ENCODE data around the gene LAMB4.

LAMB4 gene

GRCh38 chr7:107993891-107994291 lies 136.3 kb downstream of the LAMB4 start:
- no peak for DNase-seq

GRCh38 chr7:107989618-107990373 lies 140.4 kb downstream of the LAMB4 start:
- DNase-seq: no peak

- DNase-seq: peak; percentile 49
Observed at GRCh38 chr7:107982918-107983389, 147.2 kb downstream of the LAMB4 start.

- DNase-seq: peak; percentile 49
Observed at GRCh38 chr7:107982042-107982840, 147.9 kb downstream of the LAMB4 start.

- DNase-seq: no peak
Observed at GRCh38 chr7:107981466-107981865, 148.7 kb downstream of the LAMB4 start.

GRCh38 chr7:107980671-107981190 lies 149.4 kb downstream of the LAMB4 start:
- no peak for DNase-seq

- no peak for DNase-seq
Observed at GRCh38 chr7:107980171-107980570, 150.0 kb downstream of the LAMB4 start.

- no peak for DNase-seq
Observed at GRCh38 chr7:107978815-107979408, 151.2 kb downstream of the LAMB4 start.

GRCh38 chr7:107977048-107977447 lies 153.1 kb downstream of the LAMB4 start:
- DNase-seq: no peak

GRCh38 chr7:107976620-107977019 lies 153.5 kb downstream of the LAMB4 start:
- no peak for DNase-seq

- DNase-seq: no peak
Observed at GRCh38 chr7:107975394-107976013, 154.7 kb downstream of the LAMB4 start.

GRCh38 chr7:107973861-107974260 lies 156.3 kb downstream of the LAMB4 start:
- no peak for DNase-seq

All from NCI-H2029 (cell line).